Measurements from ENCODE around the gene C2orf92. TPM values are rescaled to one million over a fixed set of nuclear protein-coding genes. Genes with fewer than 3 reads are reported as not detected.

The C2orf92 gene
- polyA plus RNA-seq, 3 donors, result 7.9 TPM; not detected in 2

GRCh38 chr2:97735161-97735561 is 65.6 kb downstream of the C2orf92 start:
- peaks cover 0 to 6% of the 10 kb centered on the region in 2 donors for H3K9me3 ChIP-seq (replicated peaks in 1 of 2; ENCODE audit: control insufficient read depth in 1 of 2, insufficient read depth in 1 of 2, low read length in 2 of 2)
- intact Hi-C loops (cut with micrococcal nuclease), result no loop called here
- 97% methylated on average over 27 of the region's 29 CpGs for WGBS (ENCODE audit: insufficient coverage)
- no peaks in the 10 kb centered on the region for H4K20me1 ChIP-seq (ENCODE audit: insufficient read depth, low read length)
- no peak overlapping the region for H3K4me3 Mint-ChIP-seq
- H3K27me3 Mint-ChIP-seq (ENCODE audit: low read depth in 3 of 3), result peaks cover 1 to 4% (median 3%) of the 10 kb centered on the region in 3 donors
- H3K9me3 Mint-ChIP-seq, result peaks cover 0 to 14% (median 8%) of the 10 kb centered on the region in 7 donors
- H3K79me2 ChIP-seq (ENCODE audit: insufficient read depth, low read length), result no peaks in the 10 kb centered on the region
- no peaks in the 10 kb centered on the region for H3K36me3 ChIP-seq (replicated peaks in 1 of 2; ENCODE audit: control insufficient read depth in 1 of 2, insufficient read depth in 2 of 2, low read length in 2 of 2)
- H3K4me1 Mint-ChIP-seq, result no peaks in the 10 kb centered on the region
- H3K4me2 ChIP-seq (replicated peaks; ENCODE audit: extremely low read depth, low read length, poor library complexity, severe bottlenecking), result no peak overlapping the region
- no peak overlapping the region for H3K4me3 ChIP-seq (replicated peaks in 1 of 3; ENCODE audit: low read depth in 2 of 3, low read length in 3 of 3)
- no peak for TF ChIP-seq CTCF (IDR thresholded peaks at IDR 0.05)
- H3K27ac Mint-ChIP-seq, result no peak overlapping the region
- no peaks in the 10 kb centered on the region for H3K36me3 Mint-ChIP-seq
- no peaks in the 10 kb centered on the region for H3K27me3 ChIP-seq (ENCODE audit: control insufficient read depth in 2 of 2, insufficient read depth in 2 of 2, low read length in 2 of 2)
- H2AFZ ChIP-seq (ENCODE audit: insufficient read depth, low read depth, low read length, poor library complexity, severe bottlenecking), result no peak overlapping the region
- no peak for DNase-seq
- H3K27ac ChIP-seq (ENCODE audit: low read depth in 1 of 2, low read length in 2 of 2), result no peak overlapping the region
- no peak overlapping the region for H3K9ac ChIP-seq (ENCODE audit: insufficient read depth, low read length, poor library complexity, severe bottlenecking)
- H3K4me1 ChIP-seq (ENCODE audit: control insufficient read depth in 1 of 2, insufficient read depth in 2 of 2, low read length in 2 of 2), result no peaks in the 10 kb centered on the region

GRCh38 chr2:97736185-97736584 is 66.7 kb downstream of the C2orf92 start:
- Histone ChIP-seq H3K9ac (ENCODE audit: insufficient read depth, low read length, poor library complexity, severe bottlenecking) (no peak overlapping the region), H3K4me2 (replicated peaks; ENCODE audit: extremely low read depth, low read length, poor library complexity, severe bottlenecking) (no peak overlapping the region), H3K9me3 (replicated peaks in 1 of 2; ENCODE audit: control insufficient read depth in 1 of 2, insufficient read depth in 1 of 2, low read length in 2 of 2) (no peaks in the 10 kb centered on the region), H3K27ac (ENCODE audit: low read depth in 1 of 2, low read length in 2 of 2) (no peak overlapping the region), H4K20me1 (ENCODE audit: insufficient read depth, low read length) (no peaks in the 10 kb centered on the region), H2AFZ (ENCODE audit: insufficient read depth, low read depth, low read length, poor library complexity, severe bottlenecking) (no peak overlapping the region), H3K36me3 (replicated peaks in 1 of 2; ENCODE audit: control insufficient read depth in 1 of 2, insufficient read depth in 2 of 2, low read length in 2 of 2) (no peaks in the 10 kb centered on the region), H3K27me3 (ENCODE audit: control insufficient read depth in 2 of 2, insufficient read depth in 2 of 2, low read length in 2 of 2) (no peaks in the 10 kb centered on the region), H3K4me1 (ENCODE audit: control insufficient read depth in 1 of 2, insufficient read depth in 2 of 2, low read length in 2 of 2) (no peaks in the 10 kb centered on the region), H3K4me3 (replicated peaks in 1 of 3; ENCODE audit: low read depth in 2 of 3, low read length in 3 of 3) (no peak overlapping the region), H3K79me2 (ENCODE audit: insufficient read depth, low read length) (no peaks in the 10 kb centered on the region)
- DNase-seq, result no peak
- intact Hi-C loops (cut with micrococcal nuclease), result no loop called here
- TF ChIP-seq CTCF (IDR thresholded peaks at IDR 0.05), result no peak
- H3K4me3 Mint-ChIP-seq, result no peak overlapping the region
- peaks cover 1 to 6% (median 6%) of the 10 kb centered on the region in 3 donors for H3K27me3 Mint-ChIP-seq (ENCODE audit: low read depth in 3 of 3)
- H3K4me1 Mint-ChIP-seq, result peaks cover 4% of the 10 kb centered on the region
- H3K36me3 Mint-ChIP-seq, result no peaks in the 10 kb centered on the region
- H3K27ac Mint-ChIP-seq, result no peak overlapping the region
- peaks cover 0 to 5% (median 0%) of the 10 kb centered on the region in 7 donors for H3K9me3 Mint-ChIP-seq
- 58% methylated on average over 3 of the region's 4 CpGs for WGBS (ENCODE audit: insufficient coverage)
